Natural killer cell (primary cell): ENCODE results near the gene PROM1. TPM values are rescaled to one million over a fixed set of nuclear protein-coding genes. Genes with fewer than 3 reads are reported as not detected.

Experiments
- ATAC-seq, 3 donors: fragments of 150-1000 bp in 2 of 3; fragments of 200-7000 bp in 1 of 3; cut with Tn5 transposase; 1 replicate in 1 of 3; 2 replicates in 2 of 3; pipeline ENCODE4 v1.10.0; 2021; ENCODE audit warnings: mild to moderate bottlenecking in 2 of 3, moderate library complexity in 2 of 3
- DNase-seq, 2 donors: peaks; one replicate each; pipeline versions ENCODE4 v3.0.0 to v3.0.0-alpha.2; 2013 to 2021; ENCODE audit warnings: mixed read lengths in 1 of 2
- H3K27ac ChIP-seq: one replicate; pipeline ENCODE4 v1.5.1; 2013; ENCODE audit warnings: mild to moderate bottlenecking, low read length
- H3K27me3 ChIP-seq: one replicate; pipeline ENCODE4 v1.6.1; 2013; ENCODE audit warnings: low read length; ENCODE audit not compliant: control insufficient read depth, insufficient read depth
- H3K36me3 ChIP-seq: one replicate; pipeline ENCODE4 v1.6.1; 2013; ENCODE audit warnings: low read length; ENCODE audit not compliant: control insufficient read depth, insufficient read depth
- H3K4me1 ChIP-seq: one replicate; pipeline ENCODE4 v1.6.1; 2013; ENCODE audit warnings: low read length; ENCODE audit not compliant: control insufficient read depth, insufficient read depth
- H3K4me3 ChIP-seq: one replicate; pipeline ENCODE4 v1.5.1; 2013; ENCODE audit warnings: low read length
- H3K9me3 ChIP-seq: one replicate; pipeline ENCODE4 v1.6.1; 2013; ENCODE audit warnings: low read length; ENCODE audit not compliant: control insufficient read depth, insufficient read depth
- H3K27ac Mint-ChIP-seq, 2 donors: one replicate each; pipeline ENCODE4 v1.8.0; 2022; ENCODE audit warnings: mild to moderate bottlenecking in 2 of 2, mixed read lengths in 2 of 2, moderate library complexity in 1 of 2
- H3K27me3 Mint-ChIP-seq, 2 donors: one replicate each; pipeline ENCODE4 v1.8.0; 2022; ENCODE audit warnings: low read depth in 2 of 2, mixed read lengths in 2 of 2
- H3K36me3 Mint-ChIP-seq: one replicate; pipeline ENCODE4 v1.8.0; 2022; ENCODE audit warnings: mixed read lengths
- H3K4me1 Mint-ChIP-seq, 2 donors: one replicate each; pipeline ENCODE4 v1.8.0; 2022; ENCODE audit warnings: mixed read lengths in 2 of 2
- H3K4me3 Mint-ChIP-seq: one replicate; pipeline ENCODE4 v1.8.0; 2022; ENCODE audit warnings: mild to moderate bottlenecking, moderate library complexity, mixed read lengths
- H3K9me3 Mint-ChIP-seq, 2 donors: one replicate each; pipeline ENCODE4 v1.8.0; 2022; ENCODE audit warnings: mixed read lengths in 2 of 2
- WGBS: methylation state at CpG from one replicate; pipeline ENCODE4 v1.1.7; 2013; ENCODE audit warnings: missing lambda C conversion rate; ENCODE audit not compliant: insufficient coverage; 5-methylcytosine and 5-hydroxymethylcytosine counted together
- intact Hi-C: fragments of 100-400 bp; cut with micrococcal nuclease; formaldehyde crosslinking; loops from one replicate; pipeline ENCODE4 v1.14.2; 2022
- total RNA-seq, 4 donors: library from RNA; stranded (reverse); fragments of 120-200 nt in 1 of 4; gene quantifications; one replicate each; pipeline versions ENCODE4 v1.2.3 to v1.2.4, GENCODE V29; 2013 to 2022
- TF ChIP-seq, protein P1 (sequence below): fragments of 200-600 bp; IDR thresholded peaks from one replicate; pipeline ENCODE4 v1.8.0; 2022; ENCODE audit warnings: antibody characterized with exemption

The PROM1 gene, protein sequence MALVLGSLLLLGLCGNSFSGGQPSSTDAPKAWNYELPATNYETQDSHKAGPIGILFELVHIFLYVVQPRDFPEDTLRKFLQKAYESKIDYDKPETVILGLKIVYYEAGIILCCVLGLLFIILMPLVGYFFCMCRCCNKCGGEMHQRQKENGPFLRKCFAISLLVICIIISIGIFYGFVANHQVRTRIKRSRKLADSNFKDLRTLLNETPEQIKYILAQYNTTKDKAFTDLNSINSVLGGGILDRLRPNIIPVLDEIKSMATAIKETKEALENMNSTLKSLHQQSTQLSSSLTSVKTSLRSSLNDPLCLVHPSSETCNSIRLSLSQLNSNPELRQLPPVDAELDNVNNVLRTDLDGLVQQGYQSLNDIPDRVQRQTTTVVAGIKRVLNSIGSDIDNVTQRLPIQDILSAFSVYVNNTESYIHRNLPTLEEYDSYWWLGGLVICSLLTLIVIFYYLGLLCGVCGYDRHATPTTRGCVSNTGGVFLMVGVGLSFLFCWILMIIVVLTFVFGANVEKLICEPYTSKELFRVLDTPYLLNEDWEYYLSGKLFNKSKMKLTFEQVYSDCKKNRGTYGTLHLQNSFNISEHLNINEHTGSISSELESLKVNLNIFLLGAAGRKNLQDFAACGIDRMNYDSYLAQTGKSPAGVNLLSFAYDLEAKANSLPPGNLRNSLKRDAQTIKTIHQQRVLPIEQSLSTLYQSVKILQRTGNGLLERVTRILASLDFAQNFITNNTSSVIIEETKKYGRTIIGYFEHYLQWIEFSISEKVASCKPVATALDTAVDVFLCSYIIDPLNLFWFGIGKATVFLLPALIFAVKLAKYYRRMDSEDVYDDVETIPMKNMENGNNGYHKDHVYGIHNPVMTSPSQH
- total RNA-seq = not detected
- 0.09 TPM for total RNA-seq (2013)

DNA sequence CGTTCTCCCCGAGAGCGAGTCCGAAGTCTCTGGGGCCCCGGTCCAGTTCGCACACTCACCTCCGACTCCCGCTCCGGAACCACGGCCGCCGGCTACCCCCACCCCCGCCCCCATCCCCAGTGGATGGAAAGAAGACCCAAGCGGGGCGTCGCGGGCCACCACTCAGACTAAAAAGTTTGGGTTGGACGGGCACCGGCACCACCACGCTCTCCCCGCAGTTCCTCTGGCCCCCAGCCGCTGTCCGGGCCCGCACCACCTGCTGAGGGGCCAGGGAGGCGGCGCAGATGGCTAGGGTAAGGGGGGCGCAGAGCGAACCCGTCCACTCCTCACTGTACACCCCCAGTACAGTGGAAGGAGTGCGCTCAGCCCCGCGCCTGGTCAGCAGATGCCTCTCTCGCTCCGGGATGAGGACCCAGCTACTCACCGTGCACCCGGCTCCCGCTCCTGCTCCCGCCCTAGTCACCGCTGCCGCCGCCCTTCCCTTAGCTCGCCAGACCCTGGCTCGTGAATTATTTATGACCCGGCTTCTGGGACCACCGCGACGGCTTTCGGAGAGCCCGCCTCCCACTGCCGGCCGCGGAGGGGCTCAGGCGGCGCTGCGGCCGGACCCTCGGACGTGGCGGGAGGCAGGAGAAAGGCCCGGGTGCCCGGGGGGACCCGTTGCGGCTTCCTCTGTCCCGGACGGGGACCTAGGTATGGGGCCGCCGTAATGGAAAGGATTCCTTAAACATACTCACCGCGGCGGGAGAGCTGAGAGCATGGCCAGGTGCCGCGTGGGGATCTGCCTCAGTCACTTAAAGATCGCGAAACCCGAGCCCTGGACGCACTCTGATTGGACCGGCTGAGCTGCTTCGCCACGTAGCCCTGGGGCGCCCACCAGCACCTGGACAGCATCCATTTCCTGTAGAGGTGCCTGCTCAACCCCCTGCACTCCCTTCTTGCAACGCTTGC is at the start of gene PROM1:
TSS of gene PROM1 (minus strand) at position 783 of the 951 bp plus-strand sequence. CDS start 8,117 bp downstream, outside the sequence.
- Mint-ChIP-seq H3K27ac (no peak within 1 kb of the TSS), H3K9me3 (no peaks in the 10 kb centered on the region), H3K36me3 (peaks cover 7% of the 10 kb centered on the region), H3K4me3 (peak within 1 kb of the TSS; percentile 63), H3K4me1 (peaks cover 19 to 22% of the 10 kb centered on the region in 2 donors), H3K27me3 (peaks cover 56 to 74% of the 10 kb centered on the region in 2 donors)
- 1% methylated on average over 81 of the region's 81 CpGs for WGBS
- Histone ChIP-seq H3K27me3 (peaks cover 34% of the 10 kb centered on the region), H3K36me3 (no peaks in the 10 kb centered on the region), H3K4me3 (no peak within 1 kb of the TSS), H3K4me1 (peaks cover 23% of the 10 kb centered on the region), H3K9me3 (no peaks in the 10 kb centered on the region), H3K27ac (no peak within 1 kb of the TSS)
- intact Hi-C loops = no loop called here
- TF ChIP-seq, protein P1, sequence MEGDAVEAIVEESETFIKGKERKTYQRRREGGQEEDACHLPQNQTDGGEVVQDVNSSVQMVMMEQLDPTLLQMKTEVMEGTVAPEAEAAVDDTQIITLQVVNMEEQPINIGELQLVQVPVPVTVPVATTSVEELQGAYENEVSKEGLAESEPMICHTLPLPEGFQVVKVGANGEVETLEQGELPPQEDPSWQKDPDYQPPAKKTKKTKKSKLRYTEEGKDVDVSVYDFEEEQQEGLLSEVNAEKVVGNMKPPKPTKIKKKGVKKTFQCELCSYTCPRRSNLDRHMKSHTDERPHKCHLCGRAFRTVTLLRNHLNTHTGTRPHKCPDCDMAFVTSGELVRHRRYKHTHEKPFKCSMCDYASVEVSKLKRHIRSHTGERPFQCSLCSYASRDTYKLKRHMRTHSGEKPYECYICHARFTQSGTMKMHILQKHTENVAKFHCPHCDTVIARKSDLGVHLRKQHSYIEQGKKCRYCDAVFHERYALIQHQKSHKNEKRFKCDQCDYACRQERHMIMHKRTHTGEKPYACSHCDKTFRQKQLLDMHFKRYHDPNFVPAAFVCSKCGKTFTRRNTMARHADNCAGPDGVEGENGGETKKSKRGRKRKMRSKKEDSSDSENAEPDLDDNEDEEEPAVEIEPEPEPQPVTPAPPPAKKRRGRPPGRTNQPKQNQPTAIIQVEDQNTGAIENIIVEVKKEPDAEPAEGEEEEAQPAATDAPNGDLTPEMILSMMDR = no peak
- DNase-seq = peak in 1 of 2 donors; percentile 5
- peak in 1 of 3 donors; percentile 37 for ATAC-seq

DNA sequence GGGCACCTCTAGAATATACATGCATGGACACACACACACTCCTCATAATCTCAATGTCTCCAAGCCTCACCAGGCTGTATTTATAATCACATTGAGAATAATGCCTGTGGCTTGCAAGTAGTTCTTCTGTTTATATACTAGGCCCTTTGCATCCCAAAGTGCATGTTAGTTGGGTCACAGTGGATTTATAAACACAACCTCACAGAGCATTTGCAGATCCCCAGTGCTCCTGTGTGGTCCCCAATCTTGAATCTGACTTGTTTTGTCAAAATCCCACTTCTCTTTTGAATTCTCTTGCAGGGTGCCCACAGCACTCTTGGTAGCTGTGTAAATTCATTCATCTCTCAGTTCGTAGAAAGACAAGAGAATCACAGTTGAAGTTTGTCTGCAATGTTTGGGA is 49.6 kb upstream of the PROM1 start:
- no peaks in the 10 kb centered on the region for H3K4me1 Mint-ChIP-seq
- H3K27ac ChIP-seq = no peak overlapping the region
- no peaks in the 10 kb centered on the region for H3K9me3 ChIP-seq
- ATAC-seq = no peak
- H3K36me3 ChIP-seq = no peaks in the 10 kb centered on the region
- TF ChIP-seq, protein P1 = no peak
- no peak overlapping the region for H3K4me3 Mint-ChIP-seq
- no peak overlapping the region for H3K4me3 ChIP-seq
- H3K4me1 ChIP-seq = no peaks in the 10 kb centered on the region
- H3K36me3 Mint-ChIP-seq = no peaks in the 10 kb centered on the region
- no peak for DNase-seq
- peaks cover 0 to 3% of the 10 kb centered on the region in 2 donors for H3K9me3 Mint-ChIP-seq
- WGBS = 90% methylated on average over 1 of the region's 1 CpG
- H3K27ac Mint-ChIP-seq = no peak overlapping the region
- no peaks in the 10 kb centered on the region for H3K27me3 ChIP-seq
- peaks cover 4 to 14% of the 10 kb centered on the region in 2 donors for H3K27me3 Mint-ChIP-seq
- intact Hi-C loops = no loop called here

DNA sequence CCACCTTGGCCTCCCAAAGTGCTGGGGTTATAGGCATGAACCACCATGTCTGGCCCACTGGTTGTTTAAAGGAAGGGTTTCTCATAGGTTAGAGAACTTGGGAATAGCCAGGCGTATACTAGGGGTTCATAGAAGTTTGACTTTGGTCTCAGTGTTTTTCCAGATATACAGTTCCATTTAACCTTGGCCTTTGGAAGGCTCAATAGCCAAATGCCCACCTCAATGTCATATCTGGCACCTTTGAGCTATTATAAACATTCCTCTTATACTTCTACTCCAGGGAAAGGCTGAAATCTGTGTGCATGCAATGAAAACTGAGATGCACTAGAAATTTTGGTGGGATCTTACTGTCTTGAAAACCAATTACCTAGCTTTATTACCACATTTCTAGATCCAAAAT is 47.5 kb upstream of the PROM1 start:
- no peak overlapping the region for H3K27ac Mint-ChIP-seq
- H3K4me1 ChIP-seq = no peaks in the 10 kb centered on the region
- H3K27me3 Mint-ChIP-seq = peaks cover 4 to 14% of the 10 kb centered on the region in 2 donors
- no peaks in the 10 kb centered on the region for H3K4me1 Mint-ChIP-seq
- TF ChIP-seq, protein P1 = no peak
- ATAC-seq (no peak), DNase-seq (no peak)
- H3K36me3 ChIP-seq = no peaks in the 10 kb centered on the region
- H3K4me3 Mint-ChIP-seq = no peak overlapping the region
- peaks cover 0 to 3% of the 10 kb centered on the region in 2 donors for H3K9me3 Mint-ChIP-seq
- H3K36me3 Mint-ChIP-seq = no peaks in the 10 kb centered on the region
- H3K4me3 ChIP-seq = no peak overlapping the region
- intact Hi-C loops = no loop called here
- H3K9me3 ChIP-seq = no peaks in the 10 kb centered on the region
- no peak overlapping the region for H3K27ac ChIP-seq
- WGBS = 90% methylated on average over 1 of the region's 1 CpG
- H3K27me3 ChIP-seq = no peaks in the 10 kb centered on the region
